Measurements from ENCODE around the gene ANXA6. TPM values are rescaled to one million over a fixed set of nuclear protein-coding genes. Genes with fewer than 3 reads are reported as not detected.
A peak's percentile ranks its signal among the peaks of the same experiment; 100 is the strongest.

Gene ANXA6
- polyA plus RNA-seq, 1 of the 3 experiments (the other 2 are of a cell fraction), result 87.5 TPM

DNA sequence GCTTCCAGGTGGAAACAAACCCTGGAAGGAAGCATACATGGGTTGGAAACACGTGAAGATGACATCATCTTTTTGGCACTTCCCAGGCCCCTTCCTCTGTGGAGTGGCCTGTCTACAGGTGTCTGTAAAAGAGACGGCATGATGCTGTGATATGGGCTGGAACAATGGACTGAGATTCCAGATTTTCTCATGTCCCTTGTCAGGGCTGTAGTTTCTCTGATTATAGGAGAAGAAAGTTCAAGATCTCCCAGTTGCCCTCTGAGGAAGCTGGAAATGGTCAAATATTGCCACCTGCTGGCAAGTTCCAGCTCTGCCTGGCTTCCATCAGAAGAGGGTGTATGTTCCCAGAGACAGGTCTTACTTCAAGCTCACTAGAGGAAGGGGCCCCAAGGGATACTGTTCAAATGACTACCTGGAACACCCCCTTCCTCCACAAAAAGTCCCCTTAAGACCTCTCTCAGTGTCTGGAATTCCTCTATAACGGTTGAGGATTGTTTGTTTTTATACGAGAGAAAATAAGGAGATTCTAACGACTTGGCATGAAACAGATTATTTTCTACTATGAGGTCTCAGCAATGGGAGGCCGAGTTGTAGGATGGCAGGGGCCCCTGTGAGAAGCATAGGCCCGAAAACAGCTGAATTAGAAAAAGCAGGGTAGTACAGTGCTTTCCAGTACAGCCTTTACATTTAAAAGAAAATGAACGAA is 7.3 kb upstream of the ANXA6 start (continued):
- TF ChIP-seq, protein P1, sequence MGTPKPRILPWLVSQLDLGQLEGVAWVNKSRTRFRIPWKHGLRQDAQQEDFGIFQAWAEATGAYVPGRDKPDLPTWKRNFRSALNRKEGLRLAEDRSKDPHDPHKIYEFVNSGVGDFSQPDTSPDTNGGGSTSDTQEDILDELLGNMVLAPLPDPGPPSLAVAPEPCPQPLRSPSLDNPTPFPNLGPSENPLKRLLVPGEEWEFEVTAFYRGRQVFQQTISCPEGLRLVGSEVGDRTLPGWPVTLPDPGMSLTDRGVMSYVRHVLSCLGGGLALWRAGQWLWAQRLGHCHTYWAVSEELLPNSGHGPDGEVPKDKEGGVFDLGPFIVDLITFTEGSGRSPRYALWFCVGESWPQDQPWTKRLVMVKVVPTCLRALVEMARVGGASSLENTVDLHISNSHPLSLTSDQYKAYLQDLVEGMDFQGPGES (IDR thresholded peaks at IDR 0.05; ENCODE audit: low read depth, low read length), result no peak
- TF ChIP-seq JUND (IDR thresholded peaks at IDR 0.05), result no peak
- no peak for TF ChIP-seq POLR2AphosphoS5 (IDR thresholded peaks at IDR 0.05; ENCODE audit: low read depth, low read length)
- TF ChIP-seq, protein P2, sequence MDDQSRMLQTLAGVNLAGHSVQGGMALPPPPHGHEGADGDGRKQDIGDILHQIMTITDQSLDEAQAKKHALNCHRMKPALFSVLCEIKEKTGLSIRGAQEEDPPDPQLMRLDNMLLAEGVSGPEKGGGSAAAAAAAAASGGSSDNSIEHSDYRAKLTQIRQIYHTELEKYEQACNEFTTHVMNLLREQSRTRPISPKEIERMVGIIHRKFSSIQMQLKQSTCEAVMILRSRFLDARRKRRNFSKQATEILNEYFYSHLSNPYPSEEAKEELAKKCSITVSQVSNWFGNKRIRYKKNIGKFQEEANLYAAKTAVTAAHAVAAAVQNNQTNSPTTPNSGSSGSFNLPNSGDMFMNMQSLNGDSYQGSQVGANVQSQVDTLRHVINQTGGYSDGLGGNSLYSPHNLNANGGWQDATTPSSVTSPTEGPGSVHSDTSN (IDR thresholded peaks at IDR 0.05), result no peak
- TF ChIP-seq, protein P3, sequence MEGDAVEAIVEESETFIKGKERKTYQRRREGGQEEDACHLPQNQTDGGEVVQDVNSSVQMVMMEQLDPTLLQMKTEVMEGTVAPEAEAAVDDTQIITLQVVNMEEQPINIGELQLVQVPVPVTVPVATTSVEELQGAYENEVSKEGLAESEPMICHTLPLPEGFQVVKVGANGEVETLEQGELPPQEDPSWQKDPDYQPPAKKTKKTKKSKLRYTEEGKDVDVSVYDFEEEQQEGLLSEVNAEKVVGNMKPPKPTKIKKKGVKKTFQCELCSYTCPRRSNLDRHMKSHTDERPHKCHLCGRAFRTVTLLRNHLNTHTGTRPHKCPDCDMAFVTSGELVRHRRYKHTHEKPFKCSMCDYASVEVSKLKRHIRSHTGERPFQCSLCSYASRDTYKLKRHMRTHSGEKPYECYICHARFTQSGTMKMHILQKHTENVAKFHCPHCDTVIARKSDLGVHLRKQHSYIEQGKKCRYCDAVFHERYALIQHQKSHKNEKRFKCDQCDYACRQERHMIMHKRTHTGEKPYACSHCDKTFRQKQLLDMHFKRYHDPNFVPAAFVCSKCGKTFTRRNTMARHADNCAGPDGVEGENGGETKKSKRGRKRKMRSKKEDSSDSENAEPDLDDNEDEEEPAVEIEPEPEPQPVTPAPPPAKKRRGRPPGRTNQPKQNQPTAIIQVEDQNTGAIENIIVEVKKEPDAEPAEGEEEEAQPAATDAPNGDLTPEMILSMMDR (IDR thresholded peaks at IDR 0.05), result peak; percentile 93
- TF ChIP-seq RFX5 (IDR thresholded peaks at IDR 0.05; ENCODE audit: low read length), result no peak
- no peak for TF ChIP-seq FOSL2 (IDR thresholded peaks at IDR 0.05; ENCODE audit: borderline replicate concordance, low read depth)
- no peak for TF ChIP-seq RCOR1 (IDR thresholded peaks at IDR 0.05; ENCODE audit: low read length)
- TF ChIP-seq FOXM1 (IDR thresholded peaks at IDR 0.05; ENCODE audit: low read depth), result no peak

DNA sequence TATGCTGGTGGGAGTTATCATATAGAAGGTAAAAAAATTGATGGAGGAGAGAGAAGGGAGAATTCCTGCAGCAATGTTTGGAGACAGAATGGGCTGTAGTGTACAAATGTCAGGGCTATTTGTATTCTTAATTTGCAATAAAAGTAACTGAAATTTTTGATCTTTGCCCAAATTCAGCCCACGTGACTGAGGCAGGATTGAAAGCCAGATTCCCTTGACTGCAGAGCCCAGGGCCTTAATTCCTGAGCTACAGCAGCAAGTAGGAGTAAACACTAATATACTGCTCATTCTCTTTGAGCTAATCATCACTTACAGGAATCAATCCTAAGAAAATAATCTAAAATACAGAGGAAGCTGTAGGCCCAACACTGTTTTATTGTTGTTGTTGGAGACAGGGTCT is 5.2 kb upstream of the ANXA6 start:
- Histone ChIP-seq H3F3A (replicated peaks; ENCODE audit: insufficient read depth) (no peaks in the 10 kb centered on the region), H3K4me1 (ENCODE audit: control insufficient read depth in 1 of 2, insufficient read depth in 2 of 2, low read depth in 1 of 2, low read length in 1 of 2) (peaks cover 0 to 6% of the 10 kb centered on the region in 2 experiments; a peak in 1 of 4 replicates), H4K20me1 (ENCODE audit: insufficient read depth) (no peaks in the 10 kb centered on the region), H3K9me2 (no peaks in the 10 kb centered on the region), H3K36me3 (replicated peaks in 1 of 2; ENCODE audit: control insufficient read depth in 1 of 2, insufficient read depth in 2 of 2, low read length in 1 of 2) (no peaks in the 10 kb centered on the region), H3K79me2 (ENCODE audit: insufficient read depth) (peaks cover 3% of the 10 kb centered on the region), H3K9me3 (no peaks in the 10 kb centered on the region), H3K9ac (no peak overlapping the region), H3K4me3 (ENCODE audit: low read depth in 2 of 2, low read length in 1 of 2) (no peak overlapping the region), H3K27ac (ENCODE audit: low read depth in 2 of 2, low read length in 1 of 2) (no peak overlapping the region), H2AFZ (ENCODE audit: low read depth) (no peak overlapping the region), H3K27me3 (ENCODE audit: insufficient read depth) (no peaks in the 10 kb centered on the region), H3K4me2 (no peak overlapping the region)
- CTCF ChIA-PET, result interaction anchor here (1.1 to 13.8 kb wide), 6 partner anchors 21 to 161 kb away, joined by 3 to 540 read pairs (median 50); no protein-coding TSS in a partner anchor
- no peak for TF ChIP-seq MEF2A (IDR thresholded peaks at IDR 0.05; ENCODE audit: borderline replicate concordance, low read depth)
- TF ChIP-seq EP300 (IDR thresholded peaks at IDR 0.05; ENCODE audit: borderline replicate concordance in 1 of 2, low read depth in 1 of 2, low read length in 1 of 2), result no peak
- no peak for TF ChIP-seq YY1 (IDR thresholded peaks at IDR 0.05; ENCODE audit: low read depth)
- no peak for TF ChIP-seq SIN3A (IDR thresholded peaks at IDR 0.05; ENCODE audit: borderline replicate concordance, low read depth, low read length)
- no peak for TF ChIP-seq ELF1 (IDR thresholded peaks at IDR 0.05)
- TF ChIP-seq RFX5 (IDR thresholded peaks at IDR 0.05; ENCODE audit: low read length), result no peak
- TF ChIP-seq JUND (IDR thresholded peaks at IDR 0.05), result no peak
- no peak for TF ChIP-seq RCOR1 (IDR thresholded peaks at IDR 0.05; ENCODE audit: low read length)
- TF ChIP-seq TEAD4 (IDR thresholded peaks at IDR 0.05; ENCODE audit: borderline replicate concordance, insufficient read depth), result no peak
- no peak for TF ChIP-seq FOSL2 (IDR thresholded peaks at IDR 0.05; ENCODE audit: borderline replicate concordance, low read depth)
- WGBS (ENCODE audit: low lambda C conversion rate), result 71% methylated on average over 1 of the region's 1 CpG
- no peak for DNase-seq
- POLR2A ChIA-PET, result no interaction called here

Measured in SK-N-SH (cell line).